Measurements from ENCODE around the gene SETBP1. TPM values are rescaled to one million over a fixed set of nuclear protein-coding genes. Genes with fewer than 3 reads are reported as not detected.

The SETBP1 gene
- total and polyA plus RNA-seq, 3 experiments from 2014 or later: 0.22 to 14.1 (median 13.9) TPM

DNA sequence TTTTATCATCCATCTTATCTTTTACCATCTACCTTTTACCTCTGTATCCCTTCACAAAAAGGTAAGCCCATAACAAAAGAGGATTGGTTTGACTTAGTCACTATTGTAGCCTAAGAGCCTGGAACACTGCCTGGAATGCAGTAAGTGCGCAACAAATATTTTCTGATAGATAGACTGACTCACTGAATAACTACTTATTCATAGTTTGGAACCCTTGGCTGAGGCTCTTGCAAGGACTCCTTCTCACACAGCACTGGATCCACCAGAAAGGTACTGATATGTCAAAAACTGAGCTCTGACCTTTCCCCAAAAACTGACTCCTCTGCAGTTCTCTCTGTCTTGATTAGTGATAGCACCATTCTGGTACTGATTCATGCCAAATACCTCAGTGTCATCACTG, 426.7 kb downstream of the SETBP1 start:
- Mint-ChIP-seq H3K36me3 (no peaks in the 10 kb centered on the region), H3K4me3 (no peak overlapping the region), H3K9me3 (no peaks in the 10 kb centered on the region), H3K4me1 (peaks cover 6 to 12% (median 9%) of the 10 kb centered on the region in 3 donors), H3K27ac (no peak overlapping the region), H3K27me3 (peaks cover 0 to 3% of the 10 kb centered on the region in 2 donors)
- ChIA-PET POLR2A (no interaction called here), CTCF (no interaction called here)
- no peaks in the 10 kb centered on the region for H3K9me3 ChIP-seq (ENCODE audit: low read length)
- no peaks in the 10 kb centered on the region for H3K36me3 ChIP-seq (ENCODE audit: insufficient read depth, low read length)
- H3K27me3 ChIP-seq (ENCODE audit: insufficient read depth, low read length, poor library complexity, severe bottlenecking): no peaks in the 10 kb centered on the region
- no peak for DNase-seq
- H3K27ac ChIP-seq (ENCODE audit: low read depth, low read length): no peak overlapping the region
- H3K4me1 ChIP-seq (ENCODE audit: insufficient read depth, low read length): peaks cover 8% of the 10 kb centered on the region
- no peak overlapping the region for H3K4me3 ChIP-seq (ENCODE audit: low read length)

DNA sequence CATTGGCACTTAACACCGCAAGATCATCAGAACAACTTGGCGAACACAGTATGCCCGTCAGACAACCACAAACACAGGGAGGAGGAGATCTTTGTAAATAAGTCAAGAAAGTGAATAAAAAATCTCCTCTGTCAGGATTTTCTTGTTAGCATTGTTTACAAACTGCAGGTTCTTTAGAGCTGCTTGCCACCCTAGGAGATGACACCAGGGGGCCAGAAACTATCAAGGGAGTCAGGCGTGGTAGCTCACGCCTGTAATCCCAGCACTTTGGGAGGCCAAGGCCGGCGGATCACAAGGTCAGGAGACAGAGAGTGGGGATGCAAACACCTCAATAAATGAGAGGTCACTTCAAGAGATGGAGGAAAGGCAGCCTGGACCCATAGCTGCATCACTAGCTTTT, 428.1 kb downstream of the SETBP1 start:
- Mint-ChIP-seq H3K27me3 (peaks cover 3 to 9% of the 10 kb centered on the region in 2 donors), H3K27ac (no peak overlapping the region), H3K4me1 (peaks cover 6 to 12% (median 8%) of the 10 kb centered on the region in 3 donors), H3K9me3 (no peaks in the 10 kb centered on the region), H3K4me3 (no peak overlapping the region), H3K36me3 (no peaks in the 10 kb centered on the region)
- no peaks in the 10 kb centered on the region for H3K27me3 ChIP-seq (ENCODE audit: insufficient read depth, low read length, poor library complexity, severe bottlenecking)
- ChIA-PET CTCF (no interaction called here), POLR2A (no interaction called here)
- DNase-seq: no peak
- H3K36me3 ChIP-seq (ENCODE audit: insufficient read depth, low read length): no peaks in the 10 kb centered on the region
- peaks cover 8% of the 10 kb centered on the region for H3K4me1 ChIP-seq (ENCODE audit: insufficient read depth, low read length)
- no peak overlapping the region for H3K27ac ChIP-seq (ENCODE audit: low read depth, low read length)
- H3K4me3 ChIP-seq (ENCODE audit: low read length): no peak overlapping the region
- no peaks in the 10 kb centered on the region for H3K9me3 ChIP-seq (ENCODE audit: low read length)

DNA sequence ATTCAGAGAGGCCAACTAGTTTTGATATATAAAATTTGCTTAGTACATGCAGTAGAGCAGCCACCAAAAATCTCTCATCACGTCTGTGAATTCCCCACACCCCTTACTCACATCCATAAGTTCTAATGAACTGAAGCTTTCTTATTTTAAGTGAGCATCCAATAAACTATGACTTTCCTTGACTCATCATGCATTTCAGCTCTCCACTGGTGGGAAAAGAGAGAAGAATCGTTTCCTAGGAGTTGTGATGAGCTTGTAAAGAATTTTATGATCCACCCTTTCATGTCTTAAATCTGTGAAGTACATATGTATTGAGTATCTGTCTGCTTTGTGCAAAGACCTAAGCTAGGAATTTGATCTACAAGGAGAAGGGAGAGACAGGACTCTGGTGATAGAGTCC, 428.6 kb downstream of the SETBP1 start:
- ChIA-PET CTCF (no interaction called here), POLR2A (no interaction called here)
- H3K4me3 ChIP-seq (ENCODE audit: low read length): no peak overlapping the region
- no peak for DNase-seq
- no peaks in the 10 kb centered on the region for H3K36me3 ChIP-seq (ENCODE audit: insufficient read depth, low read length)
- no peak overlapping the region for H3K27ac ChIP-seq (ENCODE audit: low read depth, low read length)
- H3K9me3 ChIP-seq (ENCODE audit: low read length): no peaks in the 10 kb centered on the region
- Mint-ChIP-seq H3K4me1 (peaks cover 2 to 11% (median 6%) of the 10 kb centered on the region in 3 donors), H3K27ac (no peak overlapping the region), H3K36me3 (no peaks in the 10 kb centered on the region), H3K9me3 (no peaks in the 10 kb centered on the region), H3K4me3 (no peak overlapping the region), H3K27me3 (peaks cover 3 to 9% of the 10 kb centered on the region in 2 donors)
- no peaks in the 10 kb centered on the region for H3K27me3 ChIP-seq (ENCODE audit: insufficient read depth, low read length, poor library complexity, severe bottlenecking)
- H3K4me1 ChIP-seq (ENCODE audit: insufficient read depth, low read length): peaks cover 8% of the 10 kb centered on the region

DNA sequence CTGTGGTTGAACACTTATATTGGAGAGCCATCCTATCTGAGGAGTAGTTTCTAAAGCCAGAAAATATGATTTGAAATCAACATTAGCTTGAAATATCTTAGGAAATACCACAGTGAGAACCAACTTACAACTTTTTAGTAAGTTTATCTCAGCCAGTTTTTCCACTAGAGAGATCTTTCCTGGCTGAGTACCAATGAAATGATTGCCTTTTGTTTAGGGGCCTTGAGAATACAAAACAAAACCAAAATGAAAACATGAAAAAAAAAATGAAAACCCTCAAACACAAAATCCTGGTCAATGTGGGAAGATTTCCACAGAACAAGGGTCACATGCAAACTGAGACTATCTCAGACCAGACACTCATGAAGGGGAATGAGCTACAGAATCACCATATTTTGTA, 429.0 kb downstream of the SETBP1 start:
- Mint-ChIP-seq H3K27me3 (peaks cover 4 to 13% of the 10 kb centered on the region in 2 donors), H3K9me3 (no peaks in the 10 kb centered on the region), H3K36me3 (no peaks in the 10 kb centered on the region), H3K27ac (no peak overlapping the region), H3K4me1 (peaks cover 0 to 10% (median 6%) of the 10 kb centered on the region in 3 donors), H3K4me3 (no peak overlapping the region)
- H3K4me1 ChIP-seq (ENCODE audit: insufficient read depth, low read length): peaks cover 8% of the 10 kb centered on the region
- no peak overlapping the region for H3K27ac ChIP-seq (ENCODE audit: low read depth, low read length)
- ChIA-PET CTCF (no interaction called here), POLR2A (no interaction called here)
- no peaks in the 10 kb centered on the region for H3K27me3 ChIP-seq (ENCODE audit: insufficient read depth, low read length, poor library complexity, severe bottlenecking)
- no peaks in the 10 kb centered on the region for H3K36me3 ChIP-seq (ENCODE audit: insufficient read depth, low read length)
- no peak for DNase-seq
- no peak overlapping the region for H3K4me3 ChIP-seq (ENCODE audit: low read length)
- H3K9me3 ChIP-seq (ENCODE audit: low read length): no peaks in the 10 kb centered on the region

DNA sequence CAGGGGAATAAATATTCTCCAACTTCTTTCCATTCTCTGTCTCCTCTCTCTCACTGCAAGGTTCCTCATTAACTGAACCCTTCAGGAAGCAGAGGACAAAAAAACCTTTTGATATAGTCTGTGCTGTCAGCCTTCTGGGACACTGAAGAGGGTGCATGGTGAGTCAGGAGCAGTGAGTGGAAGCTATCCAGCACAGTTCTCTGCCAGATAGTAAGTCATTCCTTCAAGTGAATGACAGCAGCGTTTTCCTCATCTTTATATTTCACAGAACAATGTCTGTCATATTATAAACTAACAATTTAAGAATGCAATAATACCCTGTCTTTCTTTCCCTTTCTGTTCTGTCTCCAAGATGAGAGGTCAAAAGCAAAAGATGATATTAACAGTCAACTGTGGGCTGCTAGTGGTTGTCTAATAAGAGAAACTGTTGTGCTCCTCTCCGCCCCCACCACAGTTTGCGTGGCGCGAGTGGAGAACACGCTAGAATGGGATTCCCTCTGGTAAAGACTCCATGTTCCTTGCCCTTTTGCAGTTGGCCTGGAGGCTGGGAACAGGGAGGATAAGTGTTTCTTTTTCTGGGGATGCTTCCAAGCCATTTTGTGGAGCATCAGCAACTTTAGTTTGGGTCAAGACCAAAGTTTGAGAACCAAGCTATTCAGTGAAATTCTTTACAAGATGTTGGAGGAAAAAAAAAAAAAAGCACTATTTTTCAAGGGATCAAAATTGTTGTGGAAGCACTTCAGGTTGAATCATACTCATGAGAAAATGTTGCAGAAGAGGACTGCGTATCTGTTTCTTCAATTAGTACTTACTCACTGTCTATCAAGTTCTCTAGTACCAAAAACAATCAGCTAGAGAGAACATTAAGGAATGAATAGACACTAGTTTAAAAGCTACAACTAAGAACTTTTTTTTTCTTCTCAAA, 430.2 kb downstream of the SETBP1 start:
- H3K27me3 Mint-ChIP-seq: peaks cover 4 to 19% of the 10 kb centered on the region in 2 donors
- no peaks in the 10 kb centered on the region for H3K36me3 ChIP-seq (ENCODE audit: insufficient read depth, low read length)
- peaks cover 0 to 4% (median 0%) of the 10 kb centered on the region in 3 donors for H3K4me1 Mint-ChIP-seq
- ChIA-PET CTCF (interaction anchor here (0.6 kb wide), 1 partner anchor 481 kb away, joined by 3 read pairs; no protein-coding TSS in a partner anchor), POLR2A (no interaction called here)
- no peaks in the 10 kb centered on the region for H3K27me3 ChIP-seq (ENCODE audit: insufficient read depth, low read length, poor library complexity, severe bottlenecking)
- H3K4me3 Mint-ChIP-seq: no peak overlapping the region
- H3K4me1 ChIP-seq (ENCODE audit: insufficient read depth, low read length): peaks cover 8% of the 10 kb centered on the region
- H3K27ac ChIP-seq (ENCODE audit: low read depth, low read length): no peak overlapping the region
- peak overlapping the region in 1 of 8 donors; percentile 56 for H3K27ac Mint-ChIP-seq
- no peaks in the 10 kb centered on the region for H3K9me3 Mint-ChIP-seq
- H3K4me3 ChIP-seq (ENCODE audit: low read length): no peak overlapping the region
- DNase-seq: no peak
- H3K36me3 Mint-ChIP-seq: no peaks in the 10 kb centered on the region
- no peaks in the 10 kb centered on the region for H3K9me3 ChIP-seq (ENCODE audit: low read length)

DNA sequence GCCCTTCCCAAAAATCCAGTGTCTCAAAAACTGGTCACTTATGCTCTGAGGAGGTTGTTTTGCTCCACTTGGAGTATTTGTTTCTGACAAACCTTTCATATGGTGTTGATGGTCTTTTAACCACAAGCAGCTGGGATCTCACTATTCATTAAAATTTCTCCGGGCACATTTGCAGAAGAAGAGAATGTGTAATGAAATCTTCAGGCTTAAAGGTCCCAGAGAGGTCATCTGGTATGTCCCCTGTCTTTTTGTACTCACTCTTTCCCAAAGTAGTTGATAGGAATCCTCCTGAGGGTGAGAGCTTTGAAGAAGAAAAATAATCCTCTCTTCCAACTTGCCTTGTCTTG, 430.8 kb downstream of the SETBP1 start:
- POLR2A ChIA-PET: no interaction called here
- CTCF ChIA-PET: no interaction called here
- H3K4me1 ChIP-seq (ENCODE audit: insufficient read depth, low read length): peaks cover 4% of the 10 kb centered on the region
- Mint-ChIP-seq H3K4me3 (no peak overlapping the region), H3K4me1 (no peaks in the 10 kb centered on the region), H3K9me3 (no peaks in the 10 kb centered on the region), H3K27ac (no peak overlapping the region), H3K27me3 (peaks cover 4 to 19% of the 10 kb centered on the region in 2 donors), H3K36me3 (no peaks in the 10 kb centered on the region)
- H3K4me3 ChIP-seq (ENCODE audit: low read length): no peak overlapping the region
- DNase-seq: no peak
- H3K36me3 ChIP-seq (ENCODE audit: insufficient read depth, low read length): no peaks in the 10 kb centered on the region
- no peak overlapping the region for H3K27ac ChIP-seq (ENCODE audit: low read depth, low read length)
- no peaks in the 10 kb centered on the region for H3K27me3 ChIP-seq (ENCODE audit: insufficient read depth, low read length, poor library complexity, severe bottlenecking)
- no peaks in the 10 kb centered on the region for H3K9me3 ChIP-seq (ENCODE audit: low read length)

DNA sequence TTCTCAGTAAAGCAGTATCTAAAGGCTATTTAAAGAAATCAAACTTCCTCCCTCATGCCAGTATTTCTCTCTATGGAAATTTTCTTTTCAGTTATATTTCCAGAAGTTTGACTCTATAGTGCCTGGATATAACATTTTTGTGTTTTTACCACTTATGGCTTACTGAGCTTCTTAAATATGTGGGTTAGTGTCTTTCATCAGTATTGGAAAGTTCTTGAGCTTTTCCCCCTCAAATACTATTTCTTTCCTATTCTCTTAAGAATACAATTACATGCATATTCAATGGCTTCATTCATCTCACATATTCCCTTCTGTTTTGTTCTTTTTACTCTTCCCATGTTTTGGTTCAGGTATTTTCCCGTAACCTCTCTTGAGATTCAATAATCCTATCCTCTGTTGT, 432.0 kb downstream of the SETBP1 start:
- no peaks in the 10 kb centered on the region for H3K9me3 Mint-ChIP-seq
- no peak overlapping the region for H3K27ac Mint-ChIP-seq
- H3K4me1 ChIP-seq (ENCODE audit: insufficient read depth, low read length): no peaks in the 10 kb centered on the region
- H3K4me3 ChIP-seq (ENCODE audit: low read length): no peak overlapping the region
- no peaks in the 10 kb centered on the region for H3K27me3 ChIP-seq (ENCODE audit: insufficient read depth, low read length, poor library complexity, severe bottlenecking)
- H3K4me1 Mint-ChIP-seq: no peaks in the 10 kb centered on the region
- no peak overlapping the region for H3K4me3 Mint-ChIP-seq
- H3K9me3 ChIP-seq (ENCODE audit: low read length): no peaks in the 10 kb centered on the region
- H3K27me3 Mint-ChIP-seq: peaks cover 4 to 21% of the 10 kb centered on the region in 2 donors
- POLR2A ChIA-PET: interaction anchor here (0.7 kb wide), 1 partner anchor 1237 kb away, joined by 3 read pairs; no protein-coding TSS in a partner anchor
- no peak for DNase-seq
- CTCF ChIA-PET: no interaction called here
- no peaks in the 10 kb centered on the region for H3K36me3 Mint-ChIP-seq
- H3K27ac ChIP-seq (ENCODE audit: low read depth, low read length): no peak overlapping the region
- H3K36me3 ChIP-seq (ENCODE audit: insufficient read depth, low read length): no peaks in the 10 kb centered on the region

DNA sequence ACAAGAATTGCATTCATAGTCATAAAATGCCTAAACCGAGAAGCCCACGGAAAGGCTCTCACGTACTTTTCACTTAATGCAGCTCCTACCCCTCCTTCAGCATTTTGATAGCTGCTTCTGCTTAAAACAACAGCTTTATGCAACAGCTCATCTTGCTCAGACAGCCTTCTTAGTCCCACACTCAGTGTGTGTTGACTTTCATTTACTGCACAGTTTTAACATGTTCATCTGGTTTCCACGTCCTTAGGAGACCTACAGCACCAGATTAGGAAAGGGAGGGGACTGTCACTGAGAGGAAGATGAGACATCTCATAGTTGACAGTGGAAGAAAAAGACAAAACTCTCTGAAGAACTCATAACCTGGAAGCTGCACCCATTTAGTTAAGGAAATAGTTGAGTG, 435.4 kb downstream of the SETBP1 start:
- Histone ChIP-seq H3K27ac (ENCODE audit: low read depth, low read length) (no peak overlapping the region), H3K4me3 (ENCODE audit: low read length) (no peak overlapping the region), H3K9me3 (ENCODE audit: low read length) (no peaks in the 10 kb centered on the region), H3K27me3 (ENCODE audit: insufficient read depth, low read length, poor library complexity, severe bottlenecking) (no peaks in the 10 kb centered on the region), H3K4me1 (ENCODE audit: insufficient read depth, low read length) (no peaks in the 10 kb centered on the region), H3K36me3 (ENCODE audit: insufficient read depth, low read length) (no peaks in the 10 kb centered on the region)
- Mint-ChIP-seq H3K4me3 (no peak overlapping the region), H3K36me3 (no peaks in the 10 kb centered on the region), H3K27ac (no peak overlapping the region), H3K9me3 (no peaks in the 10 kb centered on the region), H3K27me3 (peaks cover 4 to 26% of the 10 kb centered on the region in 2 donors), H3K4me1 (no peaks in the 10 kb centered on the region)
- DNase-seq: no peak
- ChIA-PET CTCF (no interaction called here), POLR2A (no interaction called here)
